Measurements from ENCODE around the gene PLCD3.

GRCh38 chr17:45143767-45144198, 11.5 kb upstream of the PLCD3 start:
- no peak for TF ChIP-seq POLR2A (IDR thresholded peaks at IDR 0.05; ENCODE audit: low read length)
- TF ChIP-seq GATA1 (IDR thresholded peaks at IDR 0.05; ENCODE audit: low read depth, low read length) = no peak
